GM23248 (cell line): ENCODE measurements around the gene OR2AE1. TPM values are rescaled to one million over a fixed set of nuclear protein-coding genes. Genes with fewer than 3 reads are reported as not detected.

Experiments
- DNase-seq: peaks from one replicate; pipeline ENCODE4 v3.0.0-alpha.2; 2015
- H2AFZ ChIP-seq: fragments of 200-600 bp; sonication (generic); 2 replicates; pipeline ENCODE4 v1.6.1; 2016; ENCODE audit warnings: antibody characterized with exemption
- H3F3A ChIP-seq: fragments of 200-600 bp; sonication (generic); 2 replicates; pipeline ENCODE4 v1.6.1; 2016; ENCODE audit warnings: mild to moderate bottlenecking, antibody characterized with exemption, mixed run types; ENCODE audit not compliant: insufficient read depth
- H3K27ac ChIP-seq: fragments of 200-600 bp; sonication (generic); 2 replicates; pipeline ENCODE4 v1.5.1; 2016; ENCODE audit warnings: mild to moderate bottlenecking
- H3K27me3 ChIP-seq: fragments of 200-600 bp; sonication (generic); replicated peaks from 2 replicates; pipeline ENCODE4 v1.6.1; 2016; ENCODE audit warnings: mild to moderate bottlenecking; ENCODE audit not compliant: insufficient read depth
- H3K36me3 ChIP-seq: fragments of 200-600 bp; sonication (generic); 2 replicates; pipeline ENCODE4 v1.6.1; 2016; ENCODE audit warnings: low read depth, mild to moderate bottlenecking
- H3K4me1 ChIP-seq: fragments of 200-600 bp; sonication (generic); 2 replicates; pipeline ENCODE4 v1.6.1; 2016; ENCODE audit warnings: mild to moderate bottlenecking; ENCODE audit not compliant: insufficient read depth
- H3K4me2 ChIP-seq: fragments of 200-600 bp; sonication (generic); one replicate; pipeline ENCODE4 v1.6.1; 2016; ENCODE audit warnings: mild to moderate bottlenecking; ENCODE audit not compliant: unreplicated experiment
- H3K4me3 ChIP-seq: fragments of 200-600 bp; sonication (generic); 2 replicates; pipeline ENCODE4 v1.5.1; 2016; ENCODE audit warnings: mild to moderate bottlenecking
- H3K79me2 ChIP-seq: fragments of 200-600 bp; sonication (generic); 2 replicates; pipeline ENCODE4 v1.6.1; 2016; ENCODE audit warnings: mild to moderate bottlenecking; ENCODE audit not compliant: insufficient read depth
- H3K9ac ChIP-seq: fragments of 200-600 bp; sonication (generic); 2 replicates; pipeline ENCODE4 v1.6.1; 2016; ENCODE audit warnings: mild to moderate bottlenecking
- H3K9me2 ChIP-seq: fragments of 200-600 bp; sonication (generic); 2 replicates; pipeline ENCODE4 v1.6.1; 2016; ENCODE audit warnings: mixed run types, mild to moderate bottlenecking, moderate library complexity; ENCODE audit not compliant: insufficient read depth
- H3K9me3 ChIP-seq: fragments of 200-600 bp; sonication (generic); one replicate; pipeline ENCODE4 v1.6.1; 2017; ENCODE audit warnings: low read depth
- H4K20me1 ChIP-seq: fragments of 200-600 bp; sonication (generic); 2 replicates; pipeline ENCODE4 v1.6.0; 2016; ENCODE audit not compliant: insufficient read depth
- EZH2 ChIP-seq: fragments of 200-600 bp; sonication (generic); IDR thresholded peaks from 2 replicates; pipeline ENCODE4 v1.6.1; 2018; ENCODE audit warnings: antibody characterized with exemption, mild to moderate bottlenecking; ENCODE audit not compliant: insufficient read depth, poor library complexity, severe bottlenecking
- EZH2phosphoT487 ChIP-seq: fragments of 200-600 bp; sonication (generic); IDR thresholded peaks from 2 replicates; pipeline ENCODE4 v1.6.1; 2018; ENCODE audit warnings: antibody characterized with exemption, moderate library complexity, mild to moderate bottlenecking, low read depth; ENCODE audit not compliant: insufficient read depth
- WGBS, 2 experiments: methylation state at CpG; one replicate each; pipeline ENCODE4 v1.1.6; 2015 to 2017; ENCODE audit warnings: low lambda C conversion rate in 2 of 2, low coverage in 1 of 2; ENCODE audit errors: missing lambda C conversion rate in 2 of 2; 5-methylcytosine and 5-hydroxymethylcytosine counted together
- in situ Hi-C: fragments of 300-500 bp; cut with MboI; formaldehyde crosslinking; loops from 2 replicates; pipeline ENCODE4 v1.15.0; 2020
- polyA plus RNA-seq: library from polyadenylated mRNA; unstranded; fragments of >200 nt; fragmentation: Nextera tagmentation; extraction: Ambion mirVana; gene quantifications from 2 replicates; pipeline ENCODE4 v1.2.1, GENCODE V29; 2016
- small RNA-seq: library from RNA; depleted of rRNA; stranded (forward); fragments of <200 nt; gene quantifications from one replicate; pipeline ENCODE3, GENCODE V24; 2014; ENCODE audit warnings: low read depth, low replicate concordance
- total RNA-seq: library from RNA; depleted of rRNA; stranded (reverse); fragments of >200 nt; shearing (Covaris generic); gene quantifications from 2 replicates; pipeline ENCODE4 v1.2.3, GENCODE V29; 2014; rRNA removed

The OR2AE1 gene
- total and polyA plus RNA-seq, 2 experiments from 2014 or later = not detected

GRCh38 chr7:99829524-99830160 lies 47.2 kb downstream of the OR2AE1 start:
- Histone ChIP-seq H3K9ac (no peak overlapping the region), H2AFZ (no peak overlapping the region), H3K27ac (no peak overlapping the region), H3K9me3 (no peaks in the 10 kb centered on the region), H3K4me1 (no peaks in the 10 kb centered on the region), H4K20me1 (no peaks in the 10 kb centered on the region), H3K4me2 (no peak overlapping the region), H3K79me2 (no peaks in the 10 kb centered on the region), H3K27me3 (peaks cover 42% of the 10 kb centered on the region), H3K9me2 (no peaks in the 10 kb centered on the region), H3K4me3 (no peak overlapping the region), H3F3A (no peaks in the 10 kb centered on the region), H3K36me3 (no peaks in the 10 kb centered on the region)
- in situ Hi-C loops = no loop called here
- DNase-seq = no peak
- 94 to 97% methylated on average over 1 of the region's 1 CpG for WGBS, 2 experiments
- TF ChIP-seq EZH2 (no peak), EZH2phosphoT487 (no peak)

GRCh38 chr7:99828811-99829210 lies 48.0 kb downstream of the OR2AE1 start:
- Histone ChIP-seq H3K27ac (no peak overlapping the region), H3K36me3 (no peaks in the 10 kb centered on the region), H2AFZ (no peak overlapping the region), H3F3A (no peaks in the 10 kb centered on the region), H4K20me1 (no peaks in the 10 kb centered on the region), H3K4me1 (no peaks in the 10 kb centered on the region), H3K27me3 (peaks cover 45% of the 10 kb centered on the region), H3K9me3 (no peaks in the 10 kb centered on the region), H3K9ac (no peak overlapping the region), H3K4me3 (no peak overlapping the region), H3K9me2 (no peaks in the 10 kb centered on the region), H3K4me2 (no peak overlapping the region), H3K79me2 (no peaks in the 10 kb centered on the region)
- DNase-seq = no peak
- in situ Hi-C loops = no loop called here
- TF ChIP-seq EZH2 = no peak
- no peak for TF ChIP-seq EZH2phosphoT487

GRCh38 chr7:99827040-99827778 lies 49.6 kb downstream of the OR2AE1 start:
- Histone ChIP-seq H3K79me2 (no peaks in the 10 kb centered on the region), H3K9me3 (no peaks in the 10 kb centered on the region), H3K4me2 (no peak overlapping the region), H3K9me2 (no peaks in the 10 kb centered on the region), H3K27me3 (peaks cover 45% of the 10 kb centered on the region), H3K9ac (no peak overlapping the region), H2AFZ (no peak overlapping the region), H3K36me3 (no peaks in the 10 kb centered on the region), H3F3A (no peaks in the 10 kb centered on the region), H3K4me3 (no peak overlapping the region), H3K27ac (no peak overlapping the region), H4K20me1 (no peaks in the 10 kb centered on the region), H3K4me1 (no peaks in the 10 kb centered on the region)
- TF ChIP-seq EZH2phosphoT487 = no peak
- TF ChIP-seq EZH2 = no peak
- DNase-seq = no peak
- WGBS, 2 experiments = 30 to 36% methylated on average over 2 of the region's 2 CpGs
- in situ Hi-C loops = no loop called here

Small RNA genes lying within 50 kb of the gene (small RNA-seq; reads per million reads assigned to genes)
- gene AC011904.1 = not detected
- gene CYP3A52P = not detected

Other genes with a start within 250 kb of the OR2AE1 start
- not detected in 2 replicates for gene CYP3A5, start 197.0 kb downstream of the OR2AE1 start, total RNA-seq
- 0.26 and 0.33 TPM in 2 replicates for gene CYP3A5, start 197.0 kb downstream of the OR2AE1 start, polyA plus RNA-seq
- not detected in 2 replicates for gene CYP3A7, start 141.8 kb downstream of the OR2AE1 start, total RNA-seq
- gene CYP3A7, start 141.8 kb downstream of the OR2AE1 start, polyA plus RNA-seq = not detected in 2 replicates
- not detected in 2 replicates for gene CYP3A4, start 92.8 kb downstream of the OR2AE1 start, total RNA-seq
- gene CYP3A4, start 92.8 kb downstream of the OR2AE1 start, polyA plus RNA-seq = not detected in 2 replicates
- not detected in 2 replicates for gene CYP3A43, start 49.0 kb downstream of the OR2AE1 start, total RNA-seq
- not detected in 2 replicates for gene CYP3A43, start 49.0 kb downstream of the OR2AE1 start, polyA plus RNA-seq
- gene TRIM4, start 42.5 kb upstream of the OR2AE1 start, total RNA-seq = 27.2 and 34.5 TPM in 2 replicates
- 20.2 and 22.6 TPM in 2 replicates for gene TRIM4, start 42.5 kb upstream of the OR2AE1 start, polyA plus RNA-seq
- gene GJC3, start 52.6 kb upstream of the OR2AE1 start, total RNA-seq = not detected in 2 replicates
- not detected in 2 replicates for gene GJC3, start 52.6 kb upstream of the OR2AE1 start, polyA plus RNA-seq
- gene AZGP1, start 99.0 kb upstream of the OR2AE1 start, total RNA-seq = not detected in 2 replicates
- not detected in 2 replicates for gene AZGP1, start 99.0 kb upstream of the OR2AE1 start, polyA plus RNA-seq
- gene ZKSCAN1, start 138.6 kb upstream of the OR2AE1 start, total RNA-seq = 17.8 and 21.9 TPM in 2 replicates
- 33.7 and 37.0 TPM in 2 replicates for gene ZKSCAN1, start 138.6 kb upstream of the OR2AE1 start, polyA plus RNA-seq
- 3.4 and 6.3 TPM in 2 replicates for gene ZSCAN21, start 172.7 kb upstream of the OR2AE1 start, total RNA-seq
- gene ZSCAN21, start 172.7 kb upstream of the OR2AE1 start, polyA plus RNA-seq = 7.9 and 8.2 TPM in 2 replicates
- gene ZNF3, start 204.7 kb upstream of the OR2AE1 start, total RNA-seq = 13.8 and 24.9 TPM in 2 replicates
- 13.3 and 15.0 TPM in 2 replicates for gene ZNF3, start 204.7 kb upstream of the OR2AE1 start, polyA plus RNA-seq
- gene COPS6, start 211.9 kb upstream of the OR2AE1 start, total RNA-seq = 59.1 and 79.1 TPM in 2 replicates
- 214 and 223 TPM in 2 replicates for gene COPS6, start 211.9 kb upstream of the OR2AE1 start, polyA plus RNA-seq
- 61.3 and 93.1 TPM in 2 replicates for gene MCM7, start 224.4 kb upstream of the OR2AE1 start, total RNA-seq
- gene MCM7, start 224.4 kb upstream of the OR2AE1 start, polyA plus RNA-seq = 49.6 and 53.7 TPM in 2 replicates
- gene AP4M1, start 224.6 kb upstream of the OR2AE1 start, total RNA-seq = 13.7 and 16.2 TPM in 2 replicates
- gene AP4M1, start 224.6 kb upstream of the OR2AE1 start, polyA plus RNA-seq = 18.7 and 19.4 TPM in 2 replicates
- 40.5 and 69.8 TPM in 2 replicates for gene TAF6, start 242.3 kb upstream of the OR2AE1 start, total RNA-seq
- gene TAF6, start 242.3 kb upstream of the OR2AE1 start, polyA plus RNA-seq = 53.0 and 55.2 TPM in 2 replicates
- gene CNPY4, start 242.6 kb upstream of the OR2AE1 start, total RNA-seq = 26.2 and 37.8 TPM in 2 replicates
- 26.9 and 29.9 TPM in 2 replicates for gene CNPY4, start 242.6 kb upstream of the OR2AE1 start, polyA plus RNA-seq
- gene MBLAC1, start 249.9 kb upstream of the OR2AE1 start, total RNA-seq = 0.43 and 1.9 TPM in 2 replicates
- gene MBLAC1, start 249.9 kb upstream of the OR2AE1 start, polyA plus RNA-seq = 1.3 TPM in 2 replicates